Measurements from ENCODE around the gene MED15.

Gene MED15

DNA sequence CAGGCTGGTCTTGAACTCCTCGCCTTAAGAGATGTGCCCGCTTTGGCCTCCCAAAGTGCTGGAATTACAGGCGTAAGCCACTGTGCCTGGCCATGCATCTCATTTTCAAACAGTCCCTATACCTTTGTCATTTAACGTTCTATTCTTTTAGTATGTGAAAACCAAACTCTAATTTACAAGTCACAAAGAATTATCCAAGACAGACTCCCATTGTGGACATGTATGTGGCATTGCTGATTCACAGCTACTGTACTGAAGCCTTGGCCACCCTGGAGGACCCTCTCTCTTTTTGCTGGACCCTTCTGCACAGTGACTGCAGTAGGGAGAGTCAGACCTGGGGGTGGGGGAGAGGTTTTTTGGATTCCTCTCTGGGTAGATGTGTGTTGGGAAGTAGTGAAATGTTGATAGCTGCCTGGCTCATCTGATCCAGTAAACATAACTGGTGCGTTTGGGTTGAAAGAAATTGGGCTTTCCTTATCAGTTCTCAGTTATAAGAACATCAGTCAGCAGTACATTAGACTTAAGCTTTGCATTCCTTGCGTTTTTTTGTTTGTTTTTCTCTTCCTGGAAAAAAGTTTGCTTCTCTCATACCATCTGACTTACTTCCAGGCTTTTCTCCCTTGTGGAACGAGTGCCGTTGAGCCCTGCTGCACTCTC, 65.9 kb downstream of the MED15 start:
- DNase-seq, result no peak

- no peak for DNase-seq
Measured at GRCh38 chr22:20573833-20574615, 66.6 kb downstream of the MED15 start.

GRCh38 chr22:20574920-20575353, 67.5 kb downstream of the MED15 start:
- no peak for DNase-seq

GRCh38 chr22:20575724-20576444, 68.5 kb downstream of the MED15 start:
- no peak for DNase-seq

GRCh38 chr22:20576445-20576816, 69.0 kb downstream of the MED15 start:
- no peak for DNase-seq

DNA sequence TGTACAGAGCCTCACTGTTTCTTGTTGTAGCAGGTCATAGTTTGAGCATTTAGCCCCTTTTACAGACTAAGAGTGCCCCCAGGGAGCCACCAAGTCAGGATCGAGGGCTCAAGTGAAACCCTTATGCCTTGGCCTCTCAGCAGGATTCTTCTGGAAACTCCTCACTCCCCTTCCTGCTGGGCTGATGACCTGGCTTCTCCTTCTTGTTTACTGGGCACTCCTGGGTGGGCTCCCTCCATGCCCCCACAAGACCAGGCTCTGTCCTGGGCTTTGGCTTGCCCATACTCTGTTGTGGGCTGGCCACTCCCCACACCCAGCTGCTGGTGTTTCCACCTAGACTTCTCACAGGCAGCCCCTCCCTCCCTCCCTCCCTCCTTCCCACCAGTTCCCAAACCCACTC, 69.6 kb downstream of the MED15 start:
- no peak for DNase-seq

- no peak for DNase-seq
Measured at GRCh38 chr22:20577549-20577975, 70.2 kb downstream of the MED15 start.

DNA sequence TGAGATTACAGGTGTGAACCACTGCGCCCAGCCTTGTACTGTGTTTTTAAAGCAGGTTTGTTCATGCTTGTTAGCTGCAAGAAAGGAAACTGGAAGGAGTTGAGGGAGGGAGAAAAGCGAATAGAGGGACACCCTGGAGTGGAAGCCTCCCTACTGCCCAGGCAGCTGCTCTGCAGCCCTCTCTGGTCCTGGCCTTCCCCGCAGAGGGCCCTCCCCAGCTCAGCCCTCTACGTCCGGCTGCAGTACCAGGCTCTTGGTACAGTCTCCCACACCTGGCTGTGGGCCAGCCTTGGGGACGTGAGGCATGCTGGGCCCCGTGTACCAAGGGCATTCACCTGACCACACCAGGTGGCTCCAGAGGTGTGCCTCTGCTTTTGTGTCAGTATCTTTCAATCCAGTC, 70.8 kb downstream of the MED15 start:
- DNase-seq, result no peak

GRCh38 chr22:20578707-20579106, 71.3 kb downstream of the MED15 start:
- no peak for DNase-seq

DNA sequence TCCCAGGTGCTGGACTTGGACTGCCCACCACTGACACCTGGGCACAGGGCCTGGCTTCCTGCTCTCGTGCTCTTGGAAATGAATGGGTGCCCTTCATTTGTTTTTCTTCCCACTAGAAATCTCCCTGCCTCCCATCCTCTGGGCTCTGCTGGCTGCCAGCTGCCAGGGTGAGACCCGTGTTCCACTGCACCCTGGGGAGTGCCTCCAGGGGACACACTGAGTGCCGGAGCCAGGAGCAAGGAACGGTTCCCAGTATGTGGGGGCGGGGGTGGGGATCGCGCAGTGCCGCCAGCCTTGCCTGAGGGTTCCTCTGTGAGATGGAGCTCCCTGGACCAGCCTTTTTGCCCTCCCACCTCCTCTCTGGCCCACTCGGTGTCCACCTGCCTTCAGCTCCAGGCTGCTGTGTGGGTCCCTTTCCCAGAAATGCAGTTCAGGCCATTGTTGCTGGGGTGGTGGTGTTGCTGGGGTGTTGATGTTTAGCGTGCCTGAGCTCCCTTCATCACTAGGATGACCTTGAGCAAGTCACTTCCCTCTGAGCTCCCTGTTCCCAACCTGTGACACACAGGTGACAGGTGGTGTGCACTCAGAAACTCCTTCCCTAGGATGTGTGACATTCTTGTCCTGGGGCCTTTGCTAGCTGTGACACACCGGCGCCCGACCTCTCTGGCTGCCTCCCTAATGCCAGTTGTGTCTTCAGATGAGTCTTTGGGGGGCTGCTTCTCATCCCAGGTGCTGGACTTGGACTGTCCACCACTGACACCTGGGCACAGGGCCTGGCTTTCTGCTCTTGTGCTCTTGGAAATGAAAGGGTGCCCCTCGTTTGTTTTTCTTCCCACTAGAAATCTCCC, 72.1 kb downstream of the MED15 start:
- no peak for DNase-seq

DNA sequence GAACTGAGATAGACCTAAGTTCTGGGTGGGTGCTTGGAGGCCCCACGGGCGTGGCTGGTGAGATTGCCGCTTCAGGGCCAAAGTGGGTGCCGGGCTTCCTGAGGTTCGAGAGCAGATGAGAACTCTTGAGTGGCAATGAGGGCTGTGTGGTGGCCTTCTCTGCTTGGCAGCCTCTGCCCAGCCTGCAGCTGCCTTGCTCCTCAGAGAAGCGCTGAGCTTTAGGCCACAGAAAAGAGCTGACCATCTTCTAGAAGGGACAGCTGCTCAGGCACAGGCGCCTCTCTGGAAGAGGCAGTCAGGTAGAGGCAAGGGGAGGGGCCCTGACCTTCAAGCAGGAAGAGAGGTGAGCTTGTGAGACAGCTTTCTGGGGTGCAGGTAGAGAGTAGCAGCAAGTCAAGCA, 72.8 kb downstream of the MED15 start:
- no peak for DNase-seq

DNA sequence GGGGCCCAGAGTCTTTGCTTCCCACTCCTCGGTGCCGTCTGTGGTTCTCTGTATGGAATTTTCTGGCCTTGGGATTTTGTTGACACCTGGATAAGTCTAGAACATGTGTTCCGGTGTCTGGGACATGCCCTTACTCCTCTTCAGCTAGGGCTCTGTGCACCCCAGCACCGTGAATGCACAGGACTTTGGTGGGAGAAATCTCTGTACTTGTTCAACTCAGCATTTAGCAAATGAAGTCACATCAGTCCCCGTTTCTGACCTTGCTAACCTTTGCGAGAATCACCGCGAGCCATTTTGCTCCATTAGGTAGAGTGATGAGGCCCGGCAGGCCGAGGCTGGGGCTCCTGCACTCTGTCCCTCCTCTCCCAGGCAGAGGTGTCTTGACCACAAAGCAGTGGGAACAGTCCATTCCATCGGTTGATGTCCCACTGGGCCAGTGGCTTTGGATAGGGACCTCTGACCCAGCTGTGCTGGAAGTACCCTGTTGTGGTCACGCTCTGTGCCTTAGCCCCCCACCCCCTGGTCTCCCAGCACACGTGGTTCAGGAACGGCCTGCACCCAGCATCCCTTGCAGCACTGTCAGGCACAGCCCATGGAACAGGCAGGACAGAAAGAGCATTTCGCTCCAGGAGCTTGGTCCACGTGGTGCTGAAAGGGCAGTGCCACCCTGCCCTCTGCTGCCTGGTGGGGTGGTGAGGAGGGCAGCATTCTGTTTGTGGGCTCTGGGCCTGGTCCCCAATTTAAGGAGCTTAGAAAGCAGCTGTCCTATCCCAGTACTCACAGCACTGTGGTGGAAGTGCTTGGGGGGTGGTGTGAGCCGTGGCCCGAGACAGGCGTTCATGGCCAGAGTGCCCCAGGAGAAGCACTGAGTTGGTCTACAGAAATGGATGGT, 73.4 kb downstream of the MED15 start:
- DNase-seq, result no peak

- DNase-seq, result no peak
Measured at GRCh38 chr22:20581503-20582170, 74.2 kb downstream of the MED15 start.

DNA sequence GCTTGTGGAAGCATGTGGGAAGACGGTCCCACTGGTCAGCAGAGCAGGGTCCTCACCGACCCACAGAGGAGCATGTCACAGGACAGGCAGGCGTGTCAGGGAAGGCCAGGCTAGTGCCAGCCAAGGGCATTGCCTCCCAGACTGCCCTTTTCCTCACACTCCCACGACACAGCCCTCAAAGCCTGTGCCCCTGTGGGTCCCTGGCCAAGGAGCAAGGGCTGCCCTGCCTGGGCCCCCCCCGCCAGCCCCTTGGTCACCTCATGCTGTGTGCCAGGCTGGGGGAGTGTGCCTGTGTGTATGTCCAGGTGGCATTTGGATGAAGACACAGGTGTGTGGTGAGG, 74.7 kb downstream of the MED15 start:
- DNase-seq, result no peak

GRCh38 chr22:20582520-20583361, 75.3 kb downstream of the MED15 start:
- no peak for DNase-seq

GRCh38 chr22:20583471-20583922, 76.1 kb downstream of the MED15 start:
- no peak for DNase-seq

GRCh38 chr22:20584029-20584871, 76.8 kb downstream of the MED15 start:
- no peak for DNase-seq

DNA sequence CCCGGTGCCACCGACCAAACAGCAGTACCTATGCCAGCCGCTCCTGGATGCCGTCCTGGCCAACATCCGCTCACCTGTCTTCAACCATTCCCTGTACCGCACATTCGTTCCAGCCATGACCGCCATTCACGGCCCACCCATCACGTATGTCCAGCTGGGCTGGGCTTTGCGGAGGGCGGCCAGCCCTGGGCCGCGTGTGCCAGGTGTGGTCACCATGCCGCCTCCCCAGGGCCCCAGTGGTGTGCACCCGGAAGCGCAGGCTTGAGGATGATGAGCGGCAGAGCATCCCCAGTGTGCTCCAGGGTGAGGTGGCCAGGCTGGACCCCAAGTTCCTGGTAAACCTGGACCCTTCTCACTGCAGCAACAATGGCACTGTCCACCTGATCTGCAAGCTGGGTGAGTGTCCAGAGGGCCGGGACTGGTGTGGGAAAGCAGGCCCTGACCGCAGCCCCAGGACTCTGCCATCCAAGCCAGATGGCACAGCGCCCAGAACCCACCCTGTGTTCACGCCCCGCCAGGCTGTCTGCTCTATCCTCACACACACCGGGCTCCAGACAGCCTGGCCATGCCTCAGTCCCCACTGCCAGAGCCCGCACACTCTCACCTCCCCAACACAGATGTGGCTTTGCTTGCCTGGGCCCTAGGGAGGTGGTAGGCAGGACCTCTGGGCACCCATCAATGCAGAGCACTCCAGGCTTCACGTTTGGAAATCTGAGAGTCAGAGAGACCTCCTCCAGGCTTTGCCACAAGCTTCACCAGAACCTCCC, 77.6 kb downstream of the MED15 start:
- no peak for DNase-seq
